Skeletal muscle cell (primary cell): ENCODE measurements around the gene C16orf95.
A peak's percentile ranks its signal among the peaks of the same experiment; 100 is the strongest.
"Not testable (repeated sequence)": the region's sequence is repeated elsewhere in the genome, so short reads cannot be mapped to it uniquely, and the experiment has no call there.

ENCODE experiments used
- DNase-seq: peaks from one replicate; pipeline ENCODE4 v3.0.0-alpha.2; 2010; ENCODE audit warnings: low read depth
- H3K4me3 ChIP-seq: 2 replicates; pipeline ENCODE4 v1.5.1; 2011; ENCODE audit warnings: low read depth, mild to moderate bottlenecking, control low read depth, low read length, moderate library complexity

The C16orf95 gene

GRCh38 chr16:87316923-87317749, at the start of gene C16orf95:
Gene C16orf95 (minus strand): TSS chr16:87317392. CDS start chr16:87317242, 150 bp downstream.
- peak; percentile 83 for DNase-seq
- H3K4me3 ChIP-seq: peak within 1 kb of the TSS; percentile 97

- no peak overlapping the region for H3K4me3 ChIP-seq
- no peak for DNase-seq
Observed at GRCh38 chr16:87366930-87367329, 49.7 kb upstream of the C16orf95 start.

GRCh38 chr16:87366288-87366687, 49.1 kb upstream of the C16orf95 start:
- no peak for DNase-seq
- H3K4me3 ChIP-seq: no peak overlapping the region

- DNase-seq: no peak
- H3K4me3 ChIP-seq: no peak overlapping the region
Observed at GRCh38 chr16:87365021-87365713, 48.0 kb upstream of the C16orf95 start.

GRCh38 chr16:87363771-87364455, 46.7 kb upstream of the C16orf95 start:
- H3K4me3 ChIP-seq: no peak overlapping the region
- DNase-seq: no peak

- H3K4me3 ChIP-seq, DNase-seq: not testable (repeated sequence)
Observed at GRCh38 chr16:87362828-87363559, 45.8 kb upstream of the C16orf95 start.

- DNase-seq: no peak
- no peak overlapping the region for H3K4me3 ChIP-seq
Observed at GRCh38 chr16:87361916-87362619, 44.9 kb upstream of the C16orf95 start.

- H3K4me3 ChIP-seq: no peak overlapping the region
- DNase-seq: no peak
Observed at GRCh38 chr16:87360862-87361610, 43.8 kb upstream of the C16orf95 start.

GRCh38 chr16:87359121-87359520, 41.9 kb upstream of the C16orf95 start:
- no peak overlapping the region for H3K4me3 ChIP-seq
- no peak for DNase-seq

- DNase-seq: no peak
Observed at GRCh38 chr16:87358696-87359095, 41.5 kb upstream of the C16orf95 start.

GRCh38 chr16:87358250-87358649, 41.1 kb upstream of the C16orf95 start:
- H3K4me3 ChIP-seq: no peak overlapping the region
- DNase-seq: no peak

More at GRCh38 chr16:87358696-87359095, 41.5 kb upstream of the C16orf95 start:
- H3K4me3 ChIP-seq: no peak overlapping the region

- DNase-seq: no peak
- H3K4me3 ChIP-seq: no peak overlapping the region
Observed at GRCh38 chr16:87356491-87356853, 39.3 kb upstream of the C16orf95 start.

- no peak overlapping the region for H3K4me3 ChIP-seq
- DNase-seq: no peak
Observed at GRCh38 chr16:87353613-87354012, 36.4 kb upstream of the C16orf95 start.

GRCh38 chr16:87352818-87353217, 35.6 kb upstream of the C16orf95 start:
- H3K4me3 ChIP-seq: no peak overlapping the region
- no peak for DNase-seq

GRCh38 chr16:87351320-87351698, 34.1 kb upstream of the C16orf95 start:
- H3K4me3 ChIP-seq: no peak overlapping the region
- DNase-seq: no peak

GRCh38 chr16:87350681-87351319, 33.6 kb upstream of the C16orf95 start:
- no peak for DNase-seq
- H3K4me3 ChIP-seq: no peak overlapping the region

GRCh38 chr16:87350031-87350430, 32.8 kb upstream of the C16orf95 start:
- no peak overlapping the region for H3K4me3 ChIP-seq

GRCh38 chr16:87348616-87349157, 31.5 kb upstream of the C16orf95 start:
- H3K4me3 ChIP-seq: no peak overlapping the region
- no peak for DNase-seq

More at GRCh38 chr16:87350031-87350430, 32.8 kb upstream of the C16orf95 start:
- DNase-seq: no peak
